Ovary (tissue), 3 donors: Measurements from ENCODE around the gene PLXNB2.

ENCODE experiments used
- CTCF ChIP-seq, 3 donors: fragments of 450-650 bp in 2 of 3; fragments of 200-600 bp in 1 of 3; IDR thresholded peaks; one replicate each; pipeline versions ENCODE4 v1.5.1 to v1.8.0; 2016 to 2022; ENCODE audit warnings: antibody characterized with exemption in 3 of 3, mild to moderate bottlenecking in 1 of 3
- EP300 ChIP-seq: sonication (generic); formaldehyde crosslinking; IDR thresholded peaks from one replicate; pipeline ENCODE4 v1.6.1; 2017; ENCODE audit warnings: antibody characterized with exemption
- POLR2A ChIP-seq: fragments of 450-650 bp; IDR thresholded peaks from one replicate; pipeline ENCODE4 v1.6.1; 2017; ENCODE audit warnings: antibody characterized with exemption, mild to moderate bottlenecking, moderate library complexity
- donor health status: DM: no; HTN: no; CAD: no.

- no peak for TF ChIP-seq CTCF (IDR thresholded peaks at IDR 0.05)
- no peak for TF ChIP-seq POLR2A
- TF ChIP-seq EP300 = no peak
These were observed 35.2 kb downstream of the PLXNB2 start for GRCh38 chr22:50272044-50272802.
